HG03439 (cell line): ENCODE results near the gene CREBBP.

Experiments
- ATAC-seq: cut with Tn5 transposase; IDR thresholded peaks from one replicate; pipeline ENCODE4 v1.9.1; 2021; ENCODE audit warnings: mild to moderate bottlenecking, moderate library complexity; ENCODE audit not compliant: unreplicated experiment

The CREBBP gene

DNA sequence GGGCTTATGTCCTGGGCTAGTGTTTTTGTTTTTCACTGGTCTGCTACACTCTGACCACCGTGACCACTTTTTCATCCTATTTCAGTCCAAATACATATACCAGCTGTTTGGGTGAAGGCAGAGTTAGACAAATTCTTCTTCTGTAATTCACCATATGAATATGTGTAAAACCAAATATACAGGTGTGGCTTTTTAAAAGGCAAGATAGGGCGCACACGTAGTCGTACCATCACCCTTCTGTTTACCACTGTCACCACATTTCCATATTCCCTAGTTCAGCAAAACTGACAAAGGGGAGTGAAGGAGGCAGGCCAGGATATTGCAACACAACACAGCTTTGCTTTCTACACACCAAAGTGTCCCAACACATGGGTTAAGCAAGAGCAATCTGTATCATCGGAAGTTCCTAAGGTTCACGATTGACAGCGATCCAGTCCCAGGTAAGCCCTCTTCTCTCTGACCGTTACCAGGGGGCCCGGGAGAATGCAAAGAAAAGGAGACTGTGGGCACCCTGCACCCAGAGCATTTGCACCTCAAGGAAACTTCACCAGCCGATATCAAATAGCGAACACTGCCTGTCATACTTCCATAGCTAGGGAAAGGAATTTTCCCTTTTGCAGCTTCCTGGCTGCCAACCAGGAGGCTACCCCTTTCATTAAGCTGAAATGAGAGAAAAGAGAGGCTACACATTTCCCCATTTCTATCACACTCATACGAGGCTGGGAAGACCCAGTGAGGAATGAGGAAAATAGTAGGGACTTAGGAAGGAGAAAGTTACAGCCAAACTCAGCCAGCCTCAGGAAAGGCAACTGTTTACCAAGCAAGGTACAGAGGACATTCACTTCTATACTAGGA lies 23.1 kb downstream of the CREBBP start:
- ATAC-seq = no peak

DNA sequence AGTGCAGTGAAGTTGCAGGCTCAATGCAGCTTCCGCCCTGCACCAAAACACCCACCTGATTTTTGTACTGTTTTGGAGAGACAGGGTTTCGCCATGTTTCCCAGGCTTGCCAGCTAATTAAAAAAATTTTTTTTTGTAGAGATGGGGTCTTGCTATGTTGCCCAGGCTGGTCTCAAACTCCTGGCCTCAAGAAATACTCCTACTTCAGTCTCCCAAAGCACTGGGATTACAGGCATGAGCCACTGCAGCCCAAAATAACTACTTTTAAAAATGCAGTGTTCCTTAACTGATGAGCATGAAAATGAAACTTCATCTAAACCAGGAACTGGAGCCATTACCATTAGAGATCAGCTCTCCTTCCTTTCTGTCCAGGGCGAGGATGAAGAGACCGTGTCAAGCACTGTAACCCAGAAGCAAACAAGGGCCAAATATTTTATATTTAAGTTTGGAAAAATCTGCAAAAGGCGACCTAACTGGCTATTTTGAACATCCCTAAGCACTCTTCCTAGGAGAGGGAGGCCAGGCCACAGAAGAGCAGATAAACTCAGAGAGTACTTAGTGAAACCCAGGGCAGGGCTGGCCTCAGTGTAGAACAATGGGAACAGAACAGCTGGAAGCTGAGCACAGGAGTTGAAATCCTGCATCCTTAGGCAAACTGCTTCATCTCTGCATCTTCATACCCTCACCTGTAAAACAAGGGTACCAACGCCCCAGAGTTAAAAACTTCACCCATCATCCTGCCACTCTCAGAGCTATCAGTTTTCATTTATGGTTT lies 24.0 kb downstream of the CREBBP start:
- ATAC-seq = no peak

DNA sequence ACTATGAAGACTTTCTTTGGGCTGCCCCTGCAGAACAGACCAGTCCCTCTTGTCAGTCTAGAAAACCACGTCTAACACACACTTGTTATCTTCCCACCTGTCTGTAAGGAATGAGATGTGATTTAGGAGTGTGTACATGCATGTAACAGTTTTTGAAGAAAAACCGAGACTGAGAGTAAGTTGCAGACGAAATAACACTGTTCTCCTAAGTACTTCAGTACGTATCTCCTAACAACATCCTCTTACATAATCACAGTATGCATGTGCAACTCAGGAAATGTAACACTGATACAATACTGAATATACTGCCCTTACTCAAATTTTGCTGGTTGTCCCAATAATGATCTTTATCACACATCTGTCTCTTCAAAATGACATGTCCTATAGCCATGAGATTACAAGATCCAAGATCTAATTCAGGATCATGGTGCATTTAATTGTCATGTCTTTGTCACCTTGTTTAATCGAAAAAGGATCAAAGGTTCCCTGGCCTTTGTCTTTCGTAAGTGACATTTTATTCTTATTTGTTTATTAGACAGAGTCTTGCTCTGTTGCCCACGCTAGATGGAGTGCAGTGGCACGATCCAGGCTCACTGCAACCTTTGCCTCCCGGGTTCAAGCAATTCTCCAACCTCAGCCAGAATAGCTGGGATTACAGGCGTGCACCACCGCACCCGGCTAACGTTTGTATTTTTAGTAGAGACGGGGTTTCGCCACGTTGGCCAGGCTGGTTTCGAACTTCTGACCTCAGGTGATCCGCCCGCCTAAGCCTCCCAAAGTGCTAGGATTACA lies 25.6 kb downstream of the CREBBP start:
- ATAC-seq = no peak

DNA sequence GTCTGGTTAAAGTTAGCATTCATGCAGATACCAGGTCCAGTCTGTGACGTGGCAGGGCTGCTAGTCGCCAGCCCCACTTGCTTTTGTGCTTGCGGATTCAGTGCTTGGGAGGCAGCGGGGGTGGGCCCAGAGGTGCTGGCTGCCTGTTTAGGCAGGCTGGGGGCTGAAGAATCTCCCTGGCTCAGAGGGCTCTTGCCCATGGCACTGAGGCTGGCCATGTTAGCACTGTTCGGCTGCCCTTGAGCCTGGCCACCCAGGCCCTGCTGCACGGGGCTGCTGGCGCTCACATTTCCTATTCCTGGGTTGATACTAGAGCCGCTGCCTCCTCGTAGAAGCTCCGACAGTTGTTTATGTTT lies 30.0 kb downstream of the CREBBP start:
- ATAC-seq = no peak

DNA sequence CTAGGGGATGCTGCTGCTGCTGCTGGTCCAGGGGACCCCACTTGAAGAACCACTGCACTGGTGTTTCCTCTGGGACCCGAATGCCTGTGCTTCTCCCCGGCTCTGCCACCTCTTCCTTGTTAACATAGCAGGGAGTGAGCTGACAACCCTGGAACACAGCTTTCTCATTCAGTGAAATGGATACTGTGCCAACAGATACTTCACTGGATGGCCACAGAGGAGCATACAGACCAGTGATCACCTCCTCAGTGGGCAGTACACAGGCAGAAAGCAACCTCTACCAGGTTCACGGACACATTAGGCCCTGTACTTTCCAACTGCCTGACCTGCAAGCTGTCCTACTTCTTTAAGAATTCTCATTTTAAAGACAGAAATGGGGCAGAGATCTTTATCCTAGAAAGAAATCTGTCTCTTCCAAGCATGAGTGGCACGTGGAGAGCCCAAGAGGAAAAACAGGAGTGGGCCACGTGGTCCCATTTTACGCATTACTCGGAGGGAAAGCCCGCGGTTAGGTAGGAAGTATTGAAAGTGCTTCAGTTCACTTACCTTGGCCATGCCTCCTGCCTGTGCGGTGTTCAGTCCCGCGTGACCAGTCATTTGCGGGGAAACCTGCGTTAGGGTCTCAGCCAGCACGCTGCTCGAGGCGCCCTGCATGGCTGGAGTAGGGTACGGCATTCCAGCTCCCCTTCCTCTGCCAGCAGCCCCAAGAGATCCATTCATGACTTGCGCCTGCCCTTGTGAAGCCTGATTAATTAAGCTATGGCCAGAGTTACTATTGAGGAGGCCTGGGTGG lies 30.6 kb downstream of the CREBBP start:
- no peak for ATAC-seq

DNA sequence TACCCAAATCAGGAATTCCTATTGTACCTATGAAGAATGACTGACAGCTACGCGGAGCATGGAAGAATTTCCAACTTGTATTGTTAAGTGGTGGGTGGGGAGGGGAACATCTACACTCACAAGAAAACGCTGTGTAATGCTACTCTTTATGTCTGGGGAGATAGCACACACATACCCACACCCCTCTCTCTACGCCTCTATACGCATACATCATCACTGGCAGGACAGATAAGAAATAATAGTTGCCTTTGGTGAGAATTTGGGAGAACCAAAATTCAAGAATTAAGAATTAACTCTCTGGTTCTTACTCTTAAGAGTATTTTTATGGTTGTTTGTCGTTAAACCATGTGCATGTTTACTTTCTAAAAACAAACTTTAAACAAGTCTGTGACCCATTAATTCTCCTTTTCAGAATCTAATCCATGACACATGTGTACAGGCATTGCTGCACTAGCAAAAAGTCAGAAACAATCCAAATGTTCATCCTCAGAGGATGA lies 33.9 kb downstream of the CREBBP start:
- no peak for ATAC-seq

DNA sequence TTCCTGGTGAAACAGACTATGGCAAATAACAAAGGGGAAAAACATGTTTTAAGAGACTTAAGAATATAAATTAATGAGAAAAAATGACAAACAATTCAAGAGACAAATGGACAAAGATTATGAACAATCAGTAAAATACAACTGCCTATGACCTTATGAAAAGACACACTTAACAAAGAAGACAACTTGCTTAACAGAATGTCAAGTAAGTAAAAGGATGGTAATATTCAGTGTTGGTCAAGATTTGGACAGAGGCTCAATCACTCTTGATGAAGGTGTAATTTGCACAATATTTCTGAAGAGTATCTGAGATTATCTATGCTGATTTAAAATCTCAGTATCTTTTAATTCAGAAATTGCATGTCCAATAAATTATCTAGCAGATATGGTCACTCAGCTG lies 34.4 kb downstream of the CREBBP start:
- no peak for ATAC-seq

DNA sequence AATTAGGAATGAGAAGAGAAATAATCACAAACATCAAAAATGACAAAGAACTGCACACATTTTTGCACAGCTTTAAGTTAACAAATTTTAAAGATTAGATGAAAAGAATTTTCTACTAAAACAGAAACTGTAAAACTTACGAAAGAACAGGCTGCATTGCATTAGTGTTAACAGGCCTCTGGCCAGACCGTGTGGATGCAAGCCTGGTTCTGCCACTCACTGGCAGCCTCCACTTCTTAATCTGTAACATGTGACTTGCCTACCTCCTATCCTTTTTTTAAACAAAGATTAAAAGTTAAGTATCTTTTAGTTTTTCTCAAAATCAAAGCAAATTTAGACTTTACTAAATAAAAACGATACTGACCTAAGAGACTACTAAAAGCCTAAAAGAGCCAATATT lies 37.5 kb downstream of the CREBBP start:
- no peak for ATAC-seq

DNA sequence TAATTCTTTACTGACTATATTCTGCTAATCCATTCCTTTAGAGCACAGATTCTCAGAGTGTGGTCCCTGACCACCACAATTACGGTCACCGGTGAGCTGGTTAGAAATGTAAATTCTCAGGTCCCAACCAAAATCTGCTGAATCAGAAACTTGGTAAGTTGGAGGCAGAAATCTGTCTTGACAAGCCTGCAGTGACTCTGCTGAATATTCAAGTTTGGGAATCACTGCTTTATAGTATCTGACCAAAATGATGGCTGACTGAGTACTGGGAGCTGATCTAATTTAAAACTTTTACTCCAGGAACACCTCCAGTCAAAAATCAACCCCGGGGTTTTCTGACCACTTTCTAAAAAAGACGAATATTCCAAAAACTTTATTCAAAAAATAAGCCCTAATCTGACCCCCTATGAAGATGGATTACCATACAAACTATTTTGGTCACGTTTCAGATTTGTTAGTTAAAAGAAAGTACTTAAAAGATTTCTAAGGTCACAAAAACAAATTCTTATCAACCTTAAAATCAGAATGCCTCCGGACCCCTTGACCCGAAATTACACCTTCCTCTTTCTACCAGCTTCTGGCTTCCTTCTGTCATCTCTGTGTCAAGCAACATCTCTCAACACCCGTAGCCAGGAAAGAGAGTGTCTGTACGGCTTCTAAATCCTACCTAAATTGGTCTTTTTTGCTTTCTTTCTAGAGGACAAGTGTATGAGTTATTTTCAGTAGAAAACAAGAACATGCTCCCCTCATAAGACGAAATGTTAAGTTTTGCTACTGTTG lies 38.6 kb downstream of the CREBBP start:
- ATAC-seq = no peak

DNA sequence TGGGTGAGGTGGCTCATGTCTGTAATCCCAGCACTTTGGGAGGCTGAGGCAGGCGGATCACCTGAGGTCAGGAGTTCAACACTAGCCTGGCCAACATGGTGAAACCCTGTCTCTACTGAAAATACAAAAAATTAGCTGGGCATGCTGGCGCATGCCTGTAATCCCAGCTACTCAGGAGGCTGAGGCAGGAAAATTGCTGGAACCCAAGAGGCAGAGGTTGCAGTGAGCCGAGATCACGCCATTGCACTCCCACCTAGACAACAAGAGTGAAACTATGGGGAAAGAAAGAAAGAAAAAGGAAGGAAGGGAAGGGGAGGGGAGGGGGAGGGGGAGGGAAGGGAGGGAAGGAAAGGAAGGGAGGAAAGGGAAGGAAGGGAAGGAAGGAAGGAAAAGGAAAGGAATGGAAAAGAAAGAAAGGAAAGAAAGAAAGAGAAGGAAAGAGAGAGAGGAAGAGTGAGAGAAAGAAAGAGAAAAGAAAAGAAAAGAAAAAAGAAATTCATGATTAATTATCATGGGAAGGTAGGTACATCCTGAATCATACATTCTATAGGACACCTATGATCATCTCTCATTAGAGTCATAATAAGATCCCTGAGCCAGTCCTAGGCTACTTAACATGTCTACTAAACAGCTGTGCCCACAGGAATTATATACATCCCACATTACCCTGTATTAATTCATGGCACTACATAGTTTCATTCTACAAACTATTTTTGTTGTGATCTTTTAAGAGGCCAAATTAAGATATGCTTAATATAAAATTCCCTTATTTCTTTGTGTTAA lies 40.9 kb downstream of the CREBBP start:
- ATAC-seq = no peak

DNA sequence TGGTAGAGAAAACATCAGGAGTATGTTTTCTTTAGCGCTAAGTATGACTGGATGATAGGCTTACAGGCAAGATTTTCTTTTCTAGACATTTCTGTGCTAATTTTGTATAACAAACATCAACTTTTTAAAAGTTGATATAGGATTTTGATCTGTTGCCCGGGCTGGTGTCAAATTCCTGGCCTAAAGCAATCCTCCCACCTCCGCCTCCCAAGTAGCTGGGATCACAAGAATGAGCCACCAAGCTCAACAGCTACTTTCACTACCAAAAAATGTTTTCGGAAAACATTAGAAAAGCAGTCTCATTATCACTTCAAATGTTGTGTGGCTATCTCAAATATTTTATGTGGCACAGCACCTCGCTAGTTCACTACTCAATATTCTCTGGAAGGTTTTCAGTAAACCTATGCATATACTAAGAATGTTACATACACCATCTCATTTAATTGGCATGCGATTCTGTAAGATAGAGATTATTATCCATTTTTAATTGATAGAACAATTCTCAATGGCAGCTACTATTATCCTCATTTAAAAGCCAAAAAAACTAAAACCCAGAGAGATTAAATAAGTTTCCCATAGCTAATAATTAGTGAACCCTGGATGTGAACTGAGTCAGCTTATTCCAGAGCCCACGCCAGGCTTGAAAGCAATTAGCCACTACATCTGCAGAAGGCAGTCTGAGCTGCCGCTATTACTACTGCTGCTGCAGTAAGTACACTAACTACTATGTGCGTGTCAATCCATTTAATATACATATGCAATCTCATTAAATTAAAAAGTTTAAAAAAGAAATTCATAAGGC lies 41.7 kb downstream of the CREBBP start:
- ATAC-seq = no peak

DNA sequence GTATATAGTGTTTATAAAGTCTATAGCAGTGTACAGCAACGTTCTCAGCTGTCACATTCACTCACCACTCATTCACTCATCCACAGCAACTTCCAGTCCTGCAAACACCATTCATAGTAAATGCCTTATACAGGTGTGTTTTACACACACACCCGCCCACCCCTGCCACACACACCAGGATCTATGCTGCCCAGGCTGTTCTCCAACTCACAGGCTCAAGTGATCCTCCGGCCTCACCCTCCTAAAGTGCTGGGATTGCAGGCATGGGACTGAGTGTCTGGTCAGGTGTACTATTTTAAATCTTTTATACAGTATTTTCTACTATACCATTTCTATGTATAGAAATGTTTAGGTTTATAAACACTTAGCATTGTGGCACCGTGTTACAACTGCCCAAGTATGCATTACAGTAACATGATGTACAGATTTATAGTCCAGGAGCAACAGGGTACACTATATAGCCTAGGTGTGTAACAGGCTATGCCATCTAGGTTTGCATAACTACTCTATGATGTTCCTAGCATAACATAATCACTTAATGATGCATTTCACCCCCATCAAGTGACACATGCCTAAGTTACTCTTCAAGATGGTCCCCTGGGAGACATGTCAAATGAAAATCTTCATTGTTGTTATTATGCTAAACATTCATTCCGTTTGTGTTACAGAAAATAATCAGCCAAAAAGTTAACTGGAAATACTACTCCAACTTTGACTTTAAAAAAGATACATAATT lies 42.5 kb downstream of the CREBBP start:
- ATAC-seq = no peak

DNA sequence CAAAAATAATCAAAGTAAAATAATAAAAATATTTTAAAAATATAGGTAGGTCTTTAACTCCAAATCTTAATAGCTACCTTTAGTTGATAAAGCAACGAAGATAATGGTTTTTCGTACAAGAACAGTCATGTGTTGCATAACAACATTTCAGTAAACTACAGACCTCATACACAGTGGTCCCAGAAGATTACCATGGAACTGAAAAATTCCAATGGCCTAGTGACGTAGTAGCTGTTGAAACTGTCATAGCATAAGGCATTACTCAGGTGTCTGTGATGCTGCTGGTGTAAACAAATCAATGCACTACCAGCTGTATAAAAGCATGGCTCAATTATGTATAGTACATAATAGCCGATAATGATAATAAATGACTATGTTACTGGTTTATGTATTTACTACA lies 43.9 kb downstream of the CREBBP start:
- no peak for ATAC-seq

DNA sequence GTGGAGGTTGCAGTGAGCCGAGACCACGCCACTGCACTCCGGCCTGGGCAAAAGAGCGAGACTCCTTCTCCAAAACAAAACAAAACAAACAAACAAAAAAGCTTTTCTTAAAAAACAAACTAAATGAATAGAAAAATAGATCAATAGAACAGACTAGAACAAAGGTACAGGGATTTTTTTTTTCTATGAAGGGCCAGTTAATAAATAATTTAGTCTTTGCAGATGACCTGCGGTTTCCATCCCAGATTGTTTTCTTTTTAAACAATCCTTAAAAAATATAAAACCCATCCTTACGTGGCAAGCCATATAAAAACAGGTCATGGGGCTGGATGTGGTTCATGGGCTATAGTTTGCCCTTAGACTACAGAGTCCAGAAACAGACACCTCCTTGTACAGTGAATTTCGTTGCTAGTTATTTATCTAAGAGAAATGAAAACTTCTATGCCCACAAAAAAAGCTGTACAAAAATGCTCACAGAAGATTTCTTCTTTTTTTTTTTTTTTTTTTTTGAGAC lies 45.4 kb downstream of the CREBBP start:
- no peak for ATAC-seq

DNA sequence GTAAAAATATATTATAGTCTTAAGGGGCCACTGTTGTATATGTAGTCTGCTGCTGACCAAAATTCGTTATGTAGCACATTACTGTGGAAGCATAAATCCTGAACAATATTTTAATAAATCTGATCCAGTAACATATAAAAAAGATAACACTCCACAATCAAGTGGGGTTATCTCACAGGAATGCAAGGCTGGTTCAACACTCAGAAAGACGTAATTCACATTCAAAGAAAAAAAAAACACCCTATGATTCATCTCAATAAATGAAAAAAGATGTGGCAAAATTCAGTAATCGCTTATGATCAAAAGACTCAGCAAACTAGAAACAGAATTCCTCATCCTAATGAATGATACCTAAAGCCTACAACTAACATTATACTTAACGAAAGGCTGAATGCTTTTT lies 47.8 kb downstream of the CREBBP start:
- no peak for ATAC-seq

DNA sequence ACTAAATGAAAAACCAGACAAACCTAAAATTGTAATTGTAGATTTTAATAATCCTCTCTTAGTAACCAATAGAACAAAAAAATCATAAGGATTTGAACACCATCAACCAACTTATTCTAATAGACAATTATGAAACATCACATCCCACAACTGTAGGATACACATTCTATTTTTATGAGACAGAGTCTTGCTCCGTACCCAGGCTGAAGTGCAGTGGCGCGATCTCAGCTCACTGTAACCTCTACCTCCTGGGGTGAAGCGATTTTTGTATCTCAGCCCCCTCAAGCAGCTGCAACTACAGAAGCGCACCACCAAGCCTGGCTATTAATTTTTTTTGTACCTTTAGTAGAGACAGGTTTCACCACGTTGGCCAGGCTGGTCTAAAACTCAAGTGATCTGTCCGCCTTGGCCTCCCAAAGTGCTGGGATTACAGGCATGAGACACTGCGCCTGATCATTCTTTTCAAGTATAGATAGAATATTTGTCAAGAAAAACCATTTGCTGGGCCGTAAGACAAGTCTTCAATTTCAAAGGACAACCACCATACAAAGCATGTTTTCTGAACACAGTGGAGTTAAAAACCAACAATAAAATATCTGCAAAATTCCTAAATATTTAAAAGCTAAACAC lies 49.8 kb downstream of the CREBBP start:
- ATAC-seq = no peak
